Smooth muscle cell of the brain vasculature (primary cell): Measurements from ENCODE around the gene SLC2A9.

ENCODE experiments used
- DNase-seq: peaks from one replicate; pipeline ENCODE4 v3.0.0-alpha.2; 2012; ENCODE audit warnings: low read depth, low spot score

The SLC2A9 gene

GRCh38 chr4:9963328-9963727 is 58.0 kb downstream of the SLC2A9 start:
- no peak for DNase-seq

- DNase-seq, result no peak
Observed at GRCh38 chr4:9962611-9963314, 58.5 kb downstream of the SLC2A9 start.

DNA sequence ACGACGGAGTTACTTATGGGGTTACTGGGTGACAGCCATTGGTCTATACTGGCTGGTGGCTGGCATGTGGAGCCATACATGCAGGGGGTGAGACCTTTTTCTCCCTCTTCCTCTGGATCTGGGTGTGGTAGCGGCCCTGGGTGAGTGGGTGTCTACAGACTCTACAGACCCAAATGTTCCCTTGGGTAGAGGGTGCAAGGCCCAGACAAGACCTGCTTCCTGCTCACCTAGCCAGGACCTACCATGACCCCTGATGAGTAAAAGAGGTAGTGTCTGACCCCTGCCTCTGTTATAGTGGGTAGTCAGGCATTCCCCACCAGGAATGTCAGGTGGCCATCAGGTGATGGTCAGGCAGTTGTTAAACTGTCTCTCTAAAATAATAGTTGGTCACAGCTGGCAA is 66.8 kb downstream of the SLC2A9 start:
- DNase-seq, result no peak

DNA sequence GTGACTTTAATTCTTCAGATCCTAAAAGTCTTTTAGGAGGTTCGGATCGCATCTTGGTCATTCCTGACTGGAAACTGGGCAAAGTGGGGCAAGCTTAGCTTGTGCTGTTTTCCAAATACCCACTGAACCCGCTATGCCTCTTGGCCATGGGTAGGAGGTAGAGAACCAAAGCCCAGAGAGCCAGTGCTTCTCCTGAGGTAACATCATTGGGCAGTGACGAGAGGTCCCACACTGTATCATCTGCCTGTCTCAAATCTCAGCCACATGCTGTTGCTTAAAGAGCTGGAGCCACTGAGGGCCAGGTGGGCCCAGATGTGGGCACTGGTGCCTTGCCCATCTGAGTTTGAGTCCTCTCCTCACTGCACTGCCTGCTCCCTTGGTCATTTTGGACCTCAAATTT is 68.2 kb downstream of the SLC2A9 start:
- no peak for DNase-seq

DNA sequence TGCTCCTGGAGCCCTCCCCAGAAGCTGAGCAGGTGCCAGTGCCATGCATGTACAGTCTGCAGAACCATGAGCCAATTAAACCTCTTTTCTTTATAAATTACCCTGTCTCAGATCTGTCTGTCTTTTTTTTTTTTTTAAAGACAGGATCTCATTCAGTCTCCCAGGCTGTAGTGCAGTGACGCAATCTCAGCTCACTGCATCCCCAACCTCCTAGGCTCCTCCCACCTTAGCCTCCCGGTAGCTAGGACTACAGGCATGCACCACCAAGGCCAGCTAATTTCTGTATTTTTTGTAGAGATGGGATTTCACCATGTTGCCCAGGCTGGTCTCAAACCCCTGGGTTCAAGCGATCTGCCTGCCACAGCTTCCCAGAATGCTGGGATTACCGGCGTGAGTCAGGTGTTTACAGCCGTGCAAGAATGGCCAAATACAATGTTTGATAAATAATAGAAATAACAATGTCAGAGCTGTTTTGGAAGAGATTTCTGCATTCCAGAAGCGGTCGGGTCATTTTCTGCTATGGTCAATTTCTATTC is 68.8 kb downstream of the SLC2A9 start:
- DNase-seq, result no peak

DNA sequence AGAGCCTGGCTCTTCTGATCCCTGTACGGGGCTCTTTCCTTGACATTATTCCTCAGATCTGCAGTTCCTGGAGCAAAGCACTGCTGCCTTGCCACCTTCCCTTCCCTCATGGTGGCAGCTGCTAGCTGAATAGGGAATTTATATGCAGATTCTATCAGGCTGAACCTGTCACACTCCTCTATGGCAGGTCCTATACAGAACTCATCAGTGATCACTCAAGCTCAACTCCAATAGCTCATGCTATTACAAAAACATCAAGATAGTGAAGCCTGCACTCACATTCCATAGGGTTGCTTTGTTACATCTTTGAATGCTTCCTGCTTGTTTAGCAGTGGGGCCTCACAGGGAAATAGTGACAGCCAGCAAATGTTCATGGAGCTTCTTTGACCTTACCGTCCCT is 71.7 kb downstream of the SLC2A9 start:
- no peak for DNase-seq

GRCh38 chr4:9947168-9948062 is 73.9 kb downstream of the SLC2A9 start:
- no peak for DNase-seq

DNA sequence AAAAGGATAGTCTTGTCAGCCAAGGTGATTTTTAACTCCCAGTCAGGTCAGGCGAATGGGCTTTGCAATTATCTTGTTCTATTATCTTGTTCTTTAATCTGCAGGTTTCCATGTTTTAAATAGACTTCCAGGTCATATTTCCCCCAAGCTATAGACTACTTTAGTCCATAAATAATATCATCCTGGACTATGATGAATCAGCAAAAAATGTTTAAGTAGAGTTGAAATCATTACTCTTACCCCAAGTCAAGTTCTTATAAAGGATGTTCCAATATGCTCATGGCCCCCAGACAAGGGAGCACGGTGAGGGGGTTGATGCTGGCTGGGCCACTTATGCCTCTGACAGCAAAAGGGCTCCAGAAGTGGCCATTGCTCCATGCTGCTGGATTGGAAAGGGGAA is 75.1 kb downstream of the SLC2A9 start:
- no peak for DNase-seq

DNA sequence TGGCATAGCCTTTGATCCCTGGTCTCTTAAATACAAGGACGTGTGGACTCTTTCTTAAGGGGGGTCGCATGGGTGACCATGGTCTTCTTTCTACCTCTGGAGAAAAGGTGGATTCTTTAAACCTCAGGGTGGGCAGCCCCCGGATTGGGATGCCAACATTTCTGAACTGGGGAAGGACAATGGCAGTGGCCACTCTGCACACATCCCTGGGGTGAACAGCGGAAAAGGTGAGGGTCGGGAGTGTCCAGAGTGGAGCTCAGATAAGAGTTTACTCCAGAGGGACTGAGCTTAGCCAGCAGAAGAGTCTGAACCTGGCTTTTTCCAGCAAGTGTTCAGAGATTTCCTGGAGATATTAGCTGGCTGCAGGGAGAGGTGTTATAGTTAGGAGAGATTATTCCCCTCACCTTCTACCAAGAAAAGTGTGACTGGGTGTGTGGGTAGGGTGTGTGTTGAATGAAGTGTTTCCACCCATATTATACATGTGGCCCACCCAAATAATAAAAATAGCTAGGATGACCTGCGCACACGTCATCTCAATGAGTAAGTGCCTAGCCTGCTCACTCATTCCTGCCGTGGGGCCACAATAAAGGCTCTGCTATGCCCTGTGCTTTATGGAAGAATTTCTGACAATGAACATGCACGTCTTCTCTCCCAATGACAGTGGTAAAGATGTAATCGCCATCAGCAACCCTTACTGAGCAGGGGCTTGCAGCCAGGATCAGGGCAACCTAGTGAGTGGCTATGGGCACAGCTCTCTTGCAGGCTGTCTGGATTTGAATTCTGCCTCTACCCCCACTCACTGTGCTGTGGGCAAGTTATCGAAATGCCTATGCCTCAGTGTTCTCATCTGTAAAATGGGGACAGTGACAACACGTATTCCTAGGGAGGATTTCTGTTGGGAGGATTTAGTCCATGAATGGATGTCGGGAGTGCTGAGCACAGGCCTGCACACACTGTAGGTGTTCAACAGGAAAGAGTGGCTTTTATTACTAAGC is 76.6 kb downstream of the SLC2A9 start:
- no peak for DNase-seq

DNA sequence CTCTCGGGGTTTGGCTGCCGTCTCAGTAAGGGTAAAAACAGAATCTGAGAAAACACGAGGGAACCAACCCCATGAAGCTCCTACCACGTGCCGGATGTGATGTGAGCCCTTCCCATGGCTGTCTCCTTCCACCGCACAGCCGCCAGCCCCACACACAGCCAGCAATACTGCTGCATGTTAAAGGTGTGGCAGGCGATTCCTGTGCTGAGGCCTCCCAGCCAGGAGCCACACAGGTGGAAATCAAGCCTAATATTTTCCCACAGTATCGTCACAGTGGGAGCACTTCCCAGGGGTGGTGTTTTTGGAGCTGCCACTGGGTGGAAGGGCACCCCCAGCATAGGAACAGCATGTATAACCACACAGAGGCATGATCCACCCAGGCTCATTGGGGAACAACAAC is 77.5 kb downstream of the SLC2A9 start:
- DNase-seq, result no peak

DNA sequence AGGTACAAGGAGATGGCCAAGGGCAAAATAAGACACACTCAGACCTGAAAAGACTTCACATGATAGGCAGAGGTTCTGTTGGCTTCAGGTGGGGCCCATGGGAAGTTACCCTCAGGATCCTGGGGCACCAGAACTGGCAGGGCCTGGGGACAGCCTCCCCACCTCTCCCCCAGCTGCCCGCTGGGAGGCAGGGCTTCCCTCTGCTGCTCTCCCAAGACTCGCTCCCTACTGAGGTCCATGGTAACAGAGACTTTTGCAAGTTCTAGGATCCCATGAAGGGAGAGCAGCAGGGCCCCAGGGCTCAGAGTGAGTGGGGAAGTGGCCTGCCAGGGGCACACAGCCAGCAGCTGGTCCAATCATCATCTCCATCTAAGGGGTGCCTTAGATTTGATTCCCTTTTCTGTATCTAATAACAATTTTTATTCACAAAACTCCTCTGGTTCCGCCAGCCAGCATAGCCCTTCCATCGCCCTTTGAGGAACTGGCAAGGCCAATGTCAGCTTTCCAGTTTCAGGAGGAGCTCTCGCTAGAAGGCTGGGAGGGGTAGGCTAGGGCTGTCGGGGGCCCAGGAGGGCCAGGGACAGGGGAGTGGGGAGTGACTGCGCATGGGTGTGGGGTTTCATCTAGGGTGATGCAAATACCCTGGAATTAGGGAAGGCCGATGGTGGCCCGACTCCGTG is 78.2 kb downstream of the SLC2A9 start:
- DNase-seq, result no peak

DNA sequence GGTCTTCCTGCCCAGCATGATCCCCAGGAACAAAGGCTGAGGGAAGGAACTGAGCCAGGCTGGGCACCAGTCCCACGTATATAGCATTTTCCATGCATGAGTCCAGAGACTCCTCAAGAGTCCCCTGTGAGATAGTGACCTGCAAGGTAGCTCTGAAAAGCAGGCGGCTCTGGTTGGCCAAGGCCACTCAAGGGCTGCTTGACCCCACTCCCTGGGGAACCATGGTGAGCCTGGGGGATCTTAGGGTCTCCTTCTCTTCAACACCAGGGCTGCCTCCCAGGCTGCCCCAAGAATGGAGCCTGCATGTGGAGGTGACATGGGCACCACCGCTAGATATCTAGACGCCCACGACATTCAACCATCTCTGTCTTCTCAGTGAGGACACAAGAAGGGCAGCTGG is 79.2 kb downstream of the SLC2A9 start:
- no peak for DNase-seq

DNA sequence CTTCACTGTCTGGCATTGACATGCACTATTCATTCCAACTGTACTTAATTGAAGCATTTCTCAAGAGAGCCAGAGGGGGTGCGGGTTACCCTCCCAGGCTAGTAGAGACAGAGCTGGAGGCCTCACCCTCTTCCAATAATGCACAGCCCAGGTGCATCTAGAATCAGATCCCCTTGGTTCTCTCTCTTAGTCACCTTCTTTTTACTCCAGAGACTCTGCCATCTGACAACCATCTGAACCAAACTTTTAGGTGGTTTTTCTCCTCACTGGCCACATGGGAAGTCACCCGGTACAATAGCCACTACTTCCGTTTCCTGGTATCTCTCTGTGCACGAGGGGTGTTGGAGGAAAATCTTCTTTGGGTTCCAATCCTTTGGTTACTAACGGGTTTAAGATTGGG is 81.3 kb downstream of the SLC2A9 start:
- DNase-seq, result no peak

- DNase-seq, result no peak
Observed at GRCh38 chr4:9938933-9939332, 82.4 kb downstream of the SLC2A9 start.

- no peak for DNase-seq
Observed at GRCh38 chr4:9937078-9937477, 84.2 kb downstream of the SLC2A9 start.

GRCh38 chr4:9936129-9936644 is 85.1 kb downstream of the SLC2A9 start:
- DNase-seq, result no peak

DNA sequence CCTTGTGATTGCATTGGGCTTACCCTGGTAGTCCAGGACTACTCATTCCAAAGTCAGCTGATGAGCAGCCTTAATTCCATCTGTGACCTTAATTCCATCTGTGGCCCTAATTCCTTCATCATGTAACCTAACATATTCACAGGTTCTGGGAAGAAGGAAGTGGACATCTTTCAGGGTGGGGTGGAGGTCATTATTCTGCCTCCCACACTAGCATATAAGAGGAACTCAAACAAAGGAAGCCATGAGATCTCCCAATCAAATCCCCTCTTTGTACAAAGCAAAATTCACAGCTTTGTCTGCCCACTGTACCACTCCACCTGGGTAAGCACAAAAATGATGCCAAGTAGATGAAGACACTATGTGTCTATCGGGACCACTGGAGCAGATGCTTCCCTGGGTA is 87.3 kb downstream of the SLC2A9 start:
- DNase-seq, result no peak

DNA sequence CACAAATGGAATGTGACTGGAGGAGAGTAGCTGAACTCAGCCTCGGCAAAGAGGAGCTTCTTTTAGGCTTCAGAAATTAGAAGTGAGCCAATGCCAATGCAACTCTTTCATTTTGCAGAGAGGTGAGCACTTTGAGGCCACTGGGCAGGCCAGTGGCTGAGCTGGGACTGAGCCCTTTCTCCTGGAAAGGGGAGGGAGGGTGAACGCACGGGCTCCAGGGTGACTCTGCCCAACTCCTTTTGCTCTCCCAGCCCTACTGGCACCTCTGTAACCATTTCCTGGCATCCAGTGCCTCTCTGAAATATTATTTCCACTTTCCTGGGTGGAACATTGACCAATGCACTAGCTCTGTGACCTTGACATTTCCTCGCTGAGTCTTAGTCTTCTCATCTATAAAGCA is 88.1 kb downstream of the SLC2A9 start:
- no peak for DNase-seq

GRCh38 chr4:9932771-9933170 is 88.5 kb downstream of the SLC2A9 start:
- DNase-seq, result no peak

DNA sequence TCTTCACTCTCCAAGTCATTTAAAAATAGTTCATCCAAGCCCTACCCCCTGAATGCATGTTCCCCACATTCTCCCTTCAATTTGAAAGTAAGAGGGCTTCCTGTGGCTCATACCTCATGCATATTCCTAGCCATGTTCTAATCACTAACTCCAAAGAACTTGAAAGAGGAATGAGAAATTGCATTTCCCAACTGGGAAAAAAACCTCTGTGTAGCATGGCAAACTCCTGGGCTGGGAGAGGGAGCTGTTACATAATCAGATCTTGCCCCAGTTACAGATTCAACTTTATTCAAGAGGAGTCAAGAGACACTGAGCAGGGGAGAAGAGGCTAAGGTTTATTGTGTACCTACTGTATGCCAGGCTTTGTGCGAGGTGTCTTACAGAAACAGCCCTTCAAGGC is 90.2 kb downstream of the SLC2A9 start:
- DNase-seq, result no peak

DNA sequence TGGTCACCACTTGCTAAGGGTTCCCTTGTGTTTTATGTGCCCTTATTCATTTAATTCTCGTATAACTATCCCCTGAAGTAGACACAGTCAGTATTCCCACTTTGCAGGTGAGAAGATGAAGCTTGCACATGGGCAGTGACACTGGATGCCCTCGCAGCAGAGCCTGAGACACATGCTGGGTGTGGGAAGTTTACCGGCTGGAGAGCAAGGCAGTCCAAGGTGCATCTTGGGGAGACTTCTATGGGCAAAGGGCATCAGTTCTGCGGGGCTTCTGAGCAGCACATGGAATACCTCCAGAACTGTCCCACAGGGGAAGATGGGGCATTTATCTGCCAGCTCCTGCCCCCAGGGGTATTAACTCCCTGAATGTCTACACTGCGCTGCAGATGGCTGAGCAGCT is 92.2 kb downstream of the SLC2A9 start:
- DNase-seq, result no peak
